ENCODE measurements around the gene STX11. TPM values are rescaled to one million over a fixed set of nuclear protein-coding genes. Genes with fewer than 3 reads are reported as not detected.

Gene STX11
- total RNA-seq = 118 TPM

- Histone ChIP-seq H3K4me1 (ENCODE audit: insufficient read depth, low read length) (peaks cover 42% of the 10 kb centered on the region), H3K9me3 (ENCODE audit: low read depth, low read length) (no peaks in the 10 kb centered on the region), H3K27me3 (ENCODE audit: insufficient read depth, low read length) (no peaks in the 10 kb centered on the region), H3K4me3 (ENCODE audit: low read length) (peak within 1 kb of the TSS; percentile 89)
These were observed at the start of gene STX11 for GRCh38 chr6:144149894-144150709. TSS of gene STX11 (plus strand) at chr6:144150517. CDS start at chr6:144186628, 36,111 bp downstream.

- Histone ChIP-seq H3K27me3 (ENCODE audit: insufficient read depth, low read length) (no peaks in the 10 kb centered on the region), H3K4me3 (ENCODE audit: low read length) (no peak overlapping the region), H3K9me3 (ENCODE audit: low read depth, low read length) (no peaks in the 10 kb centered on the region), H3K4me1 (ENCODE audit: insufficient read depth, low read length) (no peaks in the 10 kb centered on the region)
These were observed 47.2 kb upstream of the STX11 start for GRCh38 chr6:144103026-144103563.

- Histone ChIP-seq H3K27me3 (ENCODE audit: insufficient read depth, low read length) (no peaks in the 10 kb centered on the region), H3K4me3 (ENCODE audit: low read length) (no peak overlapping the region), H3K4me1 (ENCODE audit: insufficient read depth, low read length) (no peaks in the 10 kb centered on the region), H3K9me3 (ENCODE audit: low read depth, low read length) (no peaks in the 10 kb centered on the region)
These were observed 45.8 kb upstream of the STX11 start for GRCh38 chr6:144104488-144104887.

GRCh38 chr6:144104898-144105487, 45.3 kb upstream of the STX11 start:
- Histone ChIP-seq H3K4me1 (ENCODE audit: insufficient read depth, low read length) (no peaks in the 10 kb centered on the region), H3K9me3 (ENCODE audit: low read depth, low read length) (no peaks in the 10 kb centered on the region)

GRCh38 chr6:144106206-144106605, 44.1 kb upstream of the STX11 start:
- Histone ChIP-seq H3K4me1 (ENCODE audit: insufficient read depth, low read length) (no peaks in the 10 kb centered on the region), H3K27me3 (ENCODE audit: insufficient read depth, low read length) (no peaks in the 10 kb centered on the region), H3K4me3 (ENCODE audit: low read length) (no peak overlapping the region), H3K9me3 (ENCODE audit: low read depth, low read length) (no peaks in the 10 kb centered on the region)

More at GRCh38 chr6:144104898-144105487, 45.3 kb upstream of the STX11 start:
- Histone ChIP-seq H3K27me3 (ENCODE audit: insufficient read depth, low read length) (no peaks in the 10 kb centered on the region), H3K4me3 (ENCODE audit: low read length) (no peak overlapping the region)

- no peaks in the 10 kb centered on the region for H3K4me1 ChIP-seq (ENCODE audit: insufficient read depth, low read length)
These were observed 40.1 kb upstream of the STX11 start for GRCh38 chr6:144110210-144110609.

GRCh38 chr6:144113366-144113765, 37.0 kb upstream of the STX11 start:
- Histone ChIP-seq H3K9me3 (ENCODE audit: low read depth, low read length) (no peaks in the 10 kb centered on the region), H3K4me3 (ENCODE audit: low read length) (no peak overlapping the region), H3K27me3 (ENCODE audit: insufficient read depth, low read length) (no peaks in the 10 kb centered on the region), H3K4me1 (ENCODE audit: insufficient read depth, low read length) (no peaks in the 10 kb centered on the region)

More at GRCh38 chr6:144110210-144110609, 40.1 kb upstream of the STX11 start:
- no peaks in the 10 kb centered on the region for H3K9me3 ChIP-seq (ENCODE audit: low read depth, low read length)
- H3K4me3 ChIP-seq (ENCODE audit: low read length) = no peak overlapping the region
- no peaks in the 10 kb centered on the region for H3K27me3 ChIP-seq (ENCODE audit: insufficient read depth, low read length)

- Histone ChIP-seq H3K4me3 (ENCODE audit: low read length) (no peak overlapping the region), H3K9me3 (ENCODE audit: low read depth, low read length) (no peaks in the 10 kb centered on the region), H3K4me1 (ENCODE audit: insufficient read depth, low read length) (no peaks in the 10 kb centered on the region), H3K27me3 (ENCODE audit: insufficient read depth, low read length) (no peaks in the 10 kb centered on the region)
These were observed 35.1 kb upstream of the STX11 start for GRCh38 chr6:144115219-144115618.

- Histone ChIP-seq H3K4me3 (ENCODE audit: low read length) (no peak overlapping the region), H3K4me1 (ENCODE audit: insufficient read depth, low read length) (peaks cover 7% of the 10 kb centered on the region), H3K9me3 (ENCODE audit: low read depth, low read length) (no peaks in the 10 kb centered on the region), H3K27me3 (ENCODE audit: insufficient read depth, low read length) (no peaks in the 10 kb centered on the region)
These were observed 30.9 kb upstream of the STX11 start for GRCh38 chr6:144119376-144119775.

- Histone ChIP-seq H3K27me3 (ENCODE audit: insufficient read depth, low read length) (no peaks in the 10 kb centered on the region), H3K4me1 (ENCODE audit: insufficient read depth, low read length) (peaks cover 7% of the 10 kb centered on the region), H3K9me3 (ENCODE audit: low read depth, low read length) (no peaks in the 10 kb centered on the region), H3K4me3 (ENCODE audit: low read length) (no peak overlapping the region)
These were observed 27.5 kb upstream of the STX11 start for GRCh38 chr6:144122861-144123260.

- Histone ChIP-seq H3K4me3 (ENCODE audit: low read length) (no peak overlapping the region), H3K4me1 (ENCODE audit: insufficient read depth, low read length) (peaks cover 7% of the 10 kb centered on the region), H3K9me3 (ENCODE audit: low read depth, low read length) (no peaks in the 10 kb centered on the region), H3K27me3 (ENCODE audit: insufficient read depth, low read length) (no peaks in the 10 kb centered on the region)
These were observed 26.9 kb upstream of the STX11 start for GRCh38 chr6:144123421-144123820.

GRCh38 chr6:144123836-144124235, 26.5 kb upstream of the STX11 start:
- Histone ChIP-seq H3K4me3 (ENCODE audit: low read length) (no peak overlapping the region), H3K27me3 (ENCODE audit: insufficient read depth, low read length) (no peaks in the 10 kb centered on the region)

GRCh38 chr6:144127097-144127496, 23.2 kb upstream of the STX11 start:
- Histone ChIP-seq H3K27me3 (ENCODE audit: insufficient read depth, low read length) (no peaks in the 10 kb centered on the region), H3K4me3 (ENCODE audit: low read length) (no peak overlapping the region), H3K4me1 (ENCODE audit: insufficient read depth, low read length) (peaks cover 19% of the 10 kb centered on the region), H3K9me3 (ENCODE audit: low read depth, low read length) (no peaks in the 10 kb centered on the region)

More at GRCh38 chr6:144123836-144124235, 26.5 kb upstream of the STX11 start:
- no peaks in the 10 kb centered on the region for H3K9me3 ChIP-seq (ENCODE audit: low read depth, low read length)
- H3K4me1 ChIP-seq (ENCODE audit: insufficient read depth, low read length) = peaks cover 7% of the 10 kb centered on the region

GRCh38 chr6:144129469-144129868, 20.8 kb upstream of the STX11 start:
- Histone ChIP-seq H3K27me3 (ENCODE audit: insufficient read depth, low read length) (no peaks in the 10 kb centered on the region), H3K4me3 (ENCODE audit: low read length) (no peak overlapping the region), H3K4me1 (ENCODE audit: insufficient read depth, low read length) (peaks cover 12% of the 10 kb centered on the region), H3K9me3 (ENCODE audit: low read depth, low read length) (no peaks in the 10 kb centered on the region)

GRCh38 chr6:144131248-144131709, 19.0 kb upstream of the STX11 start:
- Histone ChIP-seq H3K27me3 (ENCODE audit: insufficient read depth, low read length) (no peaks in the 10 kb centered on the region), H3K4me3 (ENCODE audit: low read length) (no peak overlapping the region), H3K4me1 (ENCODE audit: insufficient read depth, low read length) (peaks cover 12% of the 10 kb centered on the region), H3K9me3 (ENCODE audit: low read depth, low read length) (no peaks in the 10 kb centered on the region)

Data from mononuclear cell (primary cell).